Measurements from ENCODE around the gene CLN5. TPM values are rescaled to one million over a fixed set of nuclear protein-coding genes. Genes with fewer than 3 reads are reported as not detected.

Gene CLN5
- total and polyA plus RNA-seq, 10 of the 15 experiments (the other 5 are each of a cell fraction or from before 2014, with no cell fraction given) = 11.2 to 22.2 (median 13.1) TPM

DNA sequence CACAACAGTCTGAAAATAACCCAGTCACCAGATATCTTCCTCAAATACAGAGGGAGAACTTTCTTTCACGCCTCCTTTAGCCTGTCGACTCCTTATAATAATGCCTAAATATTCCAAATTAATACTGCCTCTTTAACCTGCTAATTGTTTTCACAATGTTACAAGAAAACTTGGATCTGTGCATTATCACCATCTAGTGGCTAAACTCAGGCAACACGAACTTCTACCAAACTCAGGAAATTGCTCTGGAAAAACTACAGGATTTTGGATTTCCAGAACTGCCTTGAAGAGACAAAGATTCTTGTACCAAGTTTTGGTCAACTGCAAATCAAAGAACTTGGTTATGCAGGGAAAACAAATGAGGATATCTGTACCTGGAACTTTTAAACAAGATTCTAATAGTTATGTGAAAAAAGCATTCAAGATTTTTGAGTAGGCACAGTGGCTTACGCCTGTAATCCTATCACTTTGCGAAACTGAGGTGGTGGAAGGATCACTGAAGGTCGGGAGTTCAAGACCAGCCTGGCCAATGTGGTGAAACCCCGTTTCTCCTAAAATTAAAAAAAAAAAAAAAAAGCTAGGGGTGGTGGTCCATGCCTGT lies 10.8 kb downstream of the CLN5 start:
- no peak overlapping the region for H3K9ac ChIP-seq (ENCODE audit: control insufficient read depth, insufficient read depth, low read length)
- no TSS peak for BruUV-seq (replicated peaks)
- DNase-seq (ENCODE audit: low read depth, low spot score) (no peak), FAIRE-seq (no peak), ATAC-seq (peak; percentile 47)
- TF ChIP-seq CTCF (IDR thresholded peaks at IDR 0.05 in 2 of 3, conservative IDR thresholded peaks at IDR 0.05 in 1 of 3; ENCODE audit: control insufficient read depth in 2 of 3, extremely low read depth in 1 of 3, insufficient read depth in 1 of 3, low read depth in 3 of 3, low read length in 3 of 3) = peak; percentile 44 to 56 (median 54); a peak in 4 of 6 replicates
- peak; percentile 20; the same call in 1 of the 2 replicates for TF ChIP-seq SMC3 (IDR thresholded peaks at IDR 0.05; ENCODE audit: borderline replicate concordance, low read length)
- TF ChIP-seq IKZF2 (IDR thresholded peaks at IDR 0.05) = 0 out of 4 replicates have a peak, but pooled peaks of 1 of the 2 experiments have one; percentile 24
- TF ChIP-seq CEBPZ (IDR thresholded peaks at IDR 0.05; ENCODE audit: low read depth, low read length) = no peak
- TF ChIP-seq NFYA (IDR thresholded peaks at IDR 0.05; ENCODE audit: borderline replicate concordance, low read depth, low read length) = no peak
- 0 out of 2 replicates have a peak, but pooled peaks have one; percentile 27 for TF ChIP-seq IKZF1 (conservative IDR thresholded peaks at IDR 0.05)
- TF ChIP-seq SREBF1 (IDR thresholded peaks at IDR 0.05; ENCODE audit: low read length) = no peak
- peak; percentile 34; the same call in 1 of the 2 replicates for TF ChIP-seq RAD21 (IDR thresholded peaks at IDR 0.05; ENCODE audit: insufficient read depth, low read depth, low read length)
- CTCF ChIA-PET = interaction anchor here (0.6 to 5.7 kb wide), 22 partner anchors 10 to 1530 kb away, joined by 3 to 47 read pairs (median 4); partner anchors contain the start of gene CLN5
- H3K27ac ChIP-seq (ENCODE audit: control insufficient read depth, insufficient read depth) = no peak overlapping the region
- WGBS (ENCODE audit: insufficient coverage, insufficient replicate concordance, low lambda C conversion rate, missing lambda C conversion rate) = 69% methylated on average over 7 of the region's 7 CpGs
- intact Hi-C loops (cut with micrococcal nuclease; ENCODE audit: unreplicated experiment) (no loop called here), in situ Hi-C loops (cut with MboI) (loop anchor here (25.0 kb wide), 1 partner anchor 1635 kb away; no protein-coding TSS in a partner anchor)
- SMC1A ChIA-PET (ENCODE audit: uncharacterized antibody, unreplicated experiment) = interaction anchor here (0.6 to 2.1 kb wide), 10 partner anchors 9 to 978 kb away, joined by 3 to 11 read pairs (median 4); partner anchors contain the start of gene CLN5
- RAD21 ChIA-PET (ENCODE audit: unreplicated experiment) = interaction anchor here (1.2 to 1.5 kb wide), 5 partner anchors 21 to 99 kb away, joined by 3 to 6 read pairs (median 4); no protein-coding TSS in a partner anchor
- no peak overlapping the region for H3K4me3 ChIP-seq
- no peak overlapping the region for H2AFZ ChIP-seq (ENCODE audit: control insufficient read depth, low read depth, low read length)
- H3K79me2 ChIP-seq (ENCODE audit: control insufficient read depth, insufficient read depth, low read length) = no peaks in the 10 kb centered on the region
- no peaks in the 10 kb centered on the region for H3K9me3 ChIP-seq (replicated peaks; ENCODE audit: control insufficient read depth, insufficient read depth, low read length)
- POLR2A ChIA-PET = interaction anchor here (0.6 to 2.1 kb wide), 3 partner anchors 10 to 18 kb away, joined by 3 to 16 read pairs (median 4); partner anchors contain the start of gene CLN5
- H3K4me1 ChIP-seq (ENCODE audit: control insufficient read depth, insufficient read depth, low read length) = 0 out of 2 replicates have a peak, but pooled peaks cover 3% of the 10 kb centered on the region
- H3K36me3 ChIP-seq (ENCODE audit: control insufficient read depth in 2 of 2, insufficient read depth in 2 of 2, low read length in 1 of 2) = peaks cover 1 to 16% of the 10 kb centered on the region in 2 experiments
- no peaks in the 10 kb centered on the region for H3K27me3 ChIP-seq (replicated peaks in 1 of 2; ENCODE audit: control insufficient read depth in 2 of 2, insufficient read depth in 2 of 2, low read length in 1 of 2)
- H3K4me2 ChIP-seq (ENCODE audit: control insufficient read depth, insufficient read depth) = no peak overlapping the region
- no peaks in the 10 kb centered on the region for H4K20me1 ChIP-seq (ENCODE audit: control insufficient read depth, insufficient read depth)
